GM12875 (cell line): Measurements from ENCODE around the gene LAMA2.

ENCODE experiments used
- H3K4me3 ChIP-seq: one replicate; pipeline ENCODE4 v1.5.1; 2011; ENCODE audit warnings: low read depth, low read length, control low read depth
- TF ChIP-seq, protein P1 (sequence below): IDR thresholded peaks from 2 replicates; pipeline ENCODE4 v1.5.1; 2011; ENCODE audit warnings: low read depth, mild to moderate bottlenecking, control low read depth, inconsistent platforms, low read length, moderate library complexity, borderline replicate concordance; ENCODE audit not compliant: insufficient read depth

The LAMA2 gene

DNA sequence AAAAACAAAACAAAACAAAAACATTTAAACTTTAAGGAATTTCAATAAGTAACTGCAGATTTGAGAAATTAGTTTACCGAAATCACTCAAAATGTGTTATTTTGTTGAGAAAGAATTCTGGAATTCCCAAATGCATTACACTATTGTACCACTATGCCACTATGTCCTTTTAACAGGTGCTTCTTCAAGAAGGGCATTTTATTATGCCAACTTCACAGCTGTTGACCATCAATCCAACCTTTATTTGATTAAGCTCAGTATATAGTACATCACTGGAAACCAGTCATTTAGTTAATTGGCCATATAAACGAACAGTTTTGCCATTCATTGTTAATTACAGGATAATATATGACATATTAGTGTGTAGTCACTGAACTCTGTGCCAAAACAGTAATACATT, 605.4 kb downstream of the LAMA2 start:
- TF ChIP-seq, protein P1, sequence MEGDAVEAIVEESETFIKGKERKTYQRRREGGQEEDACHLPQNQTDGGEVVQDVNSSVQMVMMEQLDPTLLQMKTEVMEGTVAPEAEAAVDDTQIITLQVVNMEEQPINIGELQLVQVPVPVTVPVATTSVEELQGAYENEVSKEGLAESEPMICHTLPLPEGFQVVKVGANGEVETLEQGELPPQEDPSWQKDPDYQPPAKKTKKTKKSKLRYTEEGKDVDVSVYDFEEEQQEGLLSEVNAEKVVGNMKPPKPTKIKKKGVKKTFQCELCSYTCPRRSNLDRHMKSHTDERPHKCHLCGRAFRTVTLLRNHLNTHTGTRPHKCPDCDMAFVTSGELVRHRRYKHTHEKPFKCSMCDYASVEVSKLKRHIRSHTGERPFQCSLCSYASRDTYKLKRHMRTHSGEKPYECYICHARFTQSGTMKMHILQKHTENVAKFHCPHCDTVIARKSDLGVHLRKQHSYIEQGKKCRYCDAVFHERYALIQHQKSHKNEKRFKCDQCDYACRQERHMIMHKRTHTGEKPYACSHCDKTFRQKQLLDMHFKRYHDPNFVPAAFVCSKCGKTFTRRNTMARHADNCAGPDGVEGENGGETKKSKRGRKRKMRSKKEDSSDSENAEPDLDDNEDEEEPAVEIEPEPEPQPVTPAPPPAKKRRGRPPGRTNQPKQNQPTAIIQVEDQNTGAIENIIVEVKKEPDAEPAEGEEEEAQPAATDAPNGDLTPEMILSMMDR = no peak
- no peak overlapping the region for H3K4me3 ChIP-seq

DNA sequence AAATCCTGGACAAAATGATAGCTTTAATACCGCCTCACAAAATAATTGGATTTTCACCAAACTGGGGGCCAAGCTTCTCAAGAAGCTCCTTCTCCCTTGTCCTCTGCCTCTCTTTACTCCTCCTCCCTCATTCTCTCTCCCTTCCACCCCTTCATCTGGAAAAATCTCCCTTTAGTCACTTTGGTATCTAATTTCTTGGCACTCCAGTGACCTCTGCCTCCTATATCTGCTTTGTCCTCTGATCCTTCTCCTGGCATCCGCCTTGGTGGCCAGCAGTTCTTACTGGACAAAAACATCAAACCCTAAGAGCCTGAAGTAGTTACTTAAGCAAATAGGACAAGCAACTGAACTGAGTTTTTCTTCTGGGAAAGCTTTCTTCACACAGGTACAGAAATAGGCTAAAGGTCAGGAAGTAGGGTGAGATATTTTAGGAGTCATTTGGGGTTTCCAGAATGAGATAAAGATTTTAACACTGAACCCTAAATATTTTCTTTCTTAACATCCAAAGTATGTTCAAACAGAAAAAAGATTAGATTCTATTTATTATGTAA, 606.4 kb downstream of the LAMA2 start:
- no peak overlapping the region for H3K4me3 ChIP-seq
- TF ChIP-seq, protein P1 = no peak

DNA sequence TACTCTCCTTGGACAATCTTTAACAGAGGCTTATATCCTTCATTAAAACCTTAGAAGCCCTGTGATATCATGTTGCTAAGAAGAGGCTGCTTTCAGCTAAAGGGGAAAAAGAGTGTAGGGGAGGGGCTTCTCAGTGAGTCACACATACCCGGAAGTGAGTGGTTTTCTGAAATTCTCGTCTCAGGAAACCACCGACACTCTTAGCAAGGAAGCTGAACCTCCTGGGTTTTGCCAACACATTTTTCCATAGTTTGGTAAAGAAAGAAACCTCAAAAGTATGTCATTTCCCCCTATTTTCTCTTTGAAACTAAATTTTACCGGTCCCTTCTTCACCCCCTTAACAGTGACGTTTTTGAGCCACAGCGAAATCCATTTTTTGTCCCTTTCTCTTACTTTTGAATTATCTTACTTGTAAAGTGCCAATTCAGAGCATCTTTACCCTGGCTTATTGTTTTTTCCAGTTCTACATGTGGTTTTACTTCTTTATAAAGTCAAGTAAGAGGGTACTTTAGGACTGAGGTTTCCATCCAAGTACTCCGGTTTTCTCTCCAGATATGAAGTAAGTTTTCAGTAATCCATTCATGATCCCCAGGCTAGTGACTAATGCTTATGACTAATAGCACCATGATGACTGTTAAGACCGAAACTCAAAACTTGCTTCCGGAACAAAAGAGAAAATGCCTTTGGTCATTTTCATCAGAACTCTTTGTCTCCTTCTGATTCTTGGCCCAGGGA, 607.8 kb downstream of the LAMA2 start:
- H3K4me3 ChIP-seq = no peak overlapping the region
- TF ChIP-seq, protein P1 = no peak

DNA sequence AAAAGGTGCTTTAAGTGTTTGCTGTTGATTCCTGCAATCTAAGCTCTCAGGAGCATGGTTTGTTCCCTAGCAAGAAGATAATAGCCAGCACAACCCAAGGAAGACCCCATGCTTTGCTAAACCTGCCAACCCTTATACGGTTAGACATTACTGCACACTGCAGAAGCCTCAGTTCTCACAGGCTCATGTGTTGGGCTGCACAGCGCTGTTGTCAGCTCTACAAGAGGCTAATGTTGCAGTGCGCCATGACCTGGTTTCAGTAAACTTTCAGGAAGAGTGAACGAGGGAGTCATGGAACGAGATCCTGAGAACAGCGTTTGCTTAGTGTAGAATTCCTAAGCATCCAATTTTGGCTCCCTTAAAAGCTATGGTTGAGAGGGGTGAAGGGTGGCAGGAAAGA, 608.5 kb downstream of the LAMA2 start:
- TF ChIP-seq, protein P1 = no peak
- H3K4me3 ChIP-seq = no peak overlapping the region

DNA sequence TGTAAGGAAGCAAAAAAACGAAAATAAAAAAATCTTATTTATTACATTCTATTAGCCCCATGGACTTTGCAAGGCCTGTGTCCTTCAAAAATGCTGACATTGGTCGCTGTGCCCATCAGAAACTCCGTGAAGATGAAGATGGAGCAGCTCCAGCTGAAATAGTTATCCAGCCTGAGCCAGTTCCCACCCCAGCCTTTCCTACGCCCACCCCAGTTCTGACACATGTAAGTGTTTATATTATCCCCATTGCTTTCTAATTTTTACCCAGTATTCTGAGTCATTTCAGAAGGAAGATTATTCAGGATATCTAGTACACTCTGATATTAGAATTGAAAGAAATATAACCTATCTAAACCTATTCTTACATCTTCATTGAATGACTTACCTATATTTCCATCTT, 609.3 kb downstream of the LAMA2 start:
- TF ChIP-seq, protein P1 = no peak

DNA sequence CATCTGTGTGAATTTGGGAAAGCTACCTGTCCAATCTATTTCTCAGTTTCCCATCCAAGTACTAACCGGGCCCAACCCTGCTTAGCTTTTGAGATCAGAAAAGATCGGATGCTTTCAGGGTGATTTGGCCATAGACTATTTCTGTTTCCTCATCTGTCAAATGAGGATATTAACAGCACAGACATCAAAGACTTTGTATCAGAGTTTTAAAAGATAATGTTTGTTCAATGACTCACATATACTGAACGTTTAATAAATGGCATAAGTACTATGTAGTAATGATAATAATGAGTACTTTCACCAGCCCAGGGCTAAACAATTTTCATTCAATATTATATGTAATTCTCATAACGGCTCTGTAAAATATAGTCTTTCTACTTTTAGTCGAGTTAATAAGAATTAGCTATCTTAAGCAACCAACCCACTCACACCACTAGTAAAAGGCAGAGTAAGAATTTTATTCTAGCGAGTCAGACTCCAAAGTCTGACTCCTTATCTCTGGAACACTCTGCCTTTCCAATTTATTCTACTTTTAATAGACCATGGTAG, 610.5 kb downstream of the LAMA2 start:
- TF ChIP-seq, protein P1 = no peak
- no peak overlapping the region for H3K4me3 ChIP-seq

More for the DNA sequence above, 609.3 kb downstream of the LAMA2 start:
- H3K4me3 ChIP-seq = no peak overlapping the region

DNA sequence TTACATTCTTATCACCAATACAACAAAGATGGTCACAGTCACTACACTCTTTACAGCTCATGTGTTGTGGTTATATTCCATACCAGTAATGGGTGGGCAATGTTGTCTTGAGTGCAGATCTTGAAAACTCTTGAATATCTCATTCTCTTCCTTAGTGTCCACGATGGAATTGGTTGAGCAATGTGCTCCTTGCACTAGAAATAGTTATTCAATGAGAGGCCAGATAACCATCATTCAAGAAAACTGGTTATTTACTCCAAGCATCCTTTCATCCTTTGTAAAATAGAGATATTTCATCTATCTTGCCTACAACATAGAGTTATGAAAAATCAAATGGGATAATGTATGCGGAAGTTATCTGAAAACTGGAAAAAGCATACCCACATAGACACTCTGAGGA, 611.2 kb downstream of the LAMA2 start:
- no peak overlapping the region for H3K4me3 ChIP-seq
- TF ChIP-seq, protein P1 = no peak
